Activated naive CD8-positive, alpha-beta T cell treated with anti-CD3 and anti-CD28 coated beads for 36 hours (primary cell): ENCODE measurements around the gene TOP3B. TPM values are rescaled to one million over a fixed set of nuclear protein-coding genes. Genes with fewer than 3 reads are reported as not detected.

Experiments
- DNase-seq: peaks from one replicate; pipeline ENCODE4 v3.0.0; 2021
- H3K27ac Mint-ChIP-seq: one replicate; pipeline ENCODE4 v1.8.0; 2022; ENCODE audit warnings: mild to moderate bottlenecking, moderate library complexity, mixed read lengths
- H3K27me3 Mint-ChIP-seq: one replicate; pipeline ENCODE4 v1.8.0; 2022; ENCODE audit warnings: mild to moderate bottlenecking, mixed read lengths
- H3K36me3 Mint-ChIP-seq: one replicate; pipeline ENCODE4 v1.8.0; 2021; ENCODE audit warnings: mild to moderate bottlenecking, mixed read lengths
- H3K4me1 Mint-ChIP-seq: one replicate; pipeline ENCODE4 v1.8.0; 2021; ENCODE audit warnings: mixed read lengths
- H3K4me3 Mint-ChIP-seq: one replicate; pipeline ENCODE4 v1.8.0; 2022; ENCODE audit warnings: mild to moderate bottlenecking, moderate library complexity, mixed read lengths
- H3K9me3 Mint-ChIP-seq: one replicate; pipeline ENCODE4 v1.8.0; 2022; ENCODE audit warnings: mixed read lengths
- total RNA-seq, 2 experiments: library from RNA; stranded (reverse); gene quantifications; one replicate each; pipeline ENCODE4 v1.2.3, GENCODE V29; 2021

The TOP3B gene
- total RNA-seq, 2 experiments from 2014 or later, result 31.3 to 36.7 TPM

DNA sequence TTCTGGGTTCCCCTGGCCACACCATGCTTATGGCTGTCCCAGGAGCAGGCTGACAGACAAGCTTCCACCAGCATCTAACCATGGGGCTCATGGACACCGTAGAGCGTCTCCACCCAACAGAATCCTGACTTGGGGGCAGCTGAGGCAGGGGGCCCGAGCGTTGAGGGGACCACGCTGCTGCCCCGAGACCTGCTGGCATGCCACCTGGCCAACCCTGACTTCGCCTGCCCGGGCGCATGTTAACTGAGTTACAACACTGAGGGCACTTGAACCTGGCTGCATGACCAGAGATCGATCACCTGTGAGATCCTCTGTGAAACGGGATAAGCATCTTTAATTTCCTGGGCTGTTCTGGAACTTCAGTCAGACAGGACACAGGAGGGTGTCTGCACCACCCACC, 43.7 kb downstream of the TOP3B start:
- Mint-ChIP-seq H3K27ac (peak overlapping the region; percentile 89), H3K4me1 (peaks cover 31% of the 10 kb centered on the region), H3K27me3 (no peaks in the 10 kb centered on the region), H3K36me3 (peaks cover 8% of the 10 kb centered on the region), H3K4me3 (peak overlapping the region; percentile 18), H3K9me3 (no peaks in the 10 kb centered on the region)
- no peak for DNase-seq

DNA sequence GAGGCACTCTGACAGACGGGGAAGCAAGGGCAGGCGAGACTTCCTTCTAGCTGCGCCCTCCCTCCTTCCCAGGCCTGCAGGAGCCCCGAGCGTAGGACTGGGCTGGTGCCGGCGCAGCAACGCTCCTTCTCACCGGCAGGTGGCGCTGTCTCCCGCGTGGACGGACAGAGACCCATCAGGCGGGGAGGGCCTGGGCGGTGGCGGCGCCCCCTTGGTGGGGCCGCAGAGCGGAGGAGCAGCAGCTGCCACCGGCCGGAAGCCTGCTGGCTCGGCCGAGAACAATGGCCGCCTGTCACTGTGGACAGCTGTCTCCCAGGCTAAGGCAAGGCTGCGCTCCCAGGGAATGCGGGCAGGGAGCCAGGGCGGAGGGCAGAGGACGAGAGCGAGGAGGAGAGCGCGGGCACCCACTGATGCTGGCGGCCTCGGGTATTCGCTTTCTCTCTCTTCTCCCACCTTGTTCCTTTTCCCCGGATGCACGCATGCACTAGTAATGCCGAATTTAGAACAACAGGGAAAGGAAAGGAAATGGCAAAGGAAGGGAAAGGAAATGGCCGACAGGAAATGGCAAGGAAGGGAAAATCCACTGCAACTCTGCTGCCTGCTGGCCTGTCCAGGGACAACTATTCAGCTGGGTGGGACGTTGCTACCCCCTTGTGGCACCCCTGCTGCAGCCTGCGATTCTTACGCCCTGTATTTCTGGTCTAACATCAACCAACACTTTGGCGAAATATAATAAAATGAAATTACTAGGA, 44.3 kb downstream of the TOP3B start:
- H3K36me3 Mint-ChIP-seq, result peaks cover 8% of the 10 kb centered on the region
- peak; percentile 90 for DNase-seq
- H3K27ac Mint-ChIP-seq, result peak overlapping the region; percentile 89
- H3K27me3 Mint-ChIP-seq, result no peaks in the 10 kb centered on the region
- peak overlapping the region; percentile 81 for H3K4me3 Mint-ChIP-seq
- no peaks in the 10 kb centered on the region for H3K9me3 Mint-ChIP-seq
- peaks cover 31% of the 10 kb centered on the region for H3K4me1 Mint-ChIP-seq

DNA sequence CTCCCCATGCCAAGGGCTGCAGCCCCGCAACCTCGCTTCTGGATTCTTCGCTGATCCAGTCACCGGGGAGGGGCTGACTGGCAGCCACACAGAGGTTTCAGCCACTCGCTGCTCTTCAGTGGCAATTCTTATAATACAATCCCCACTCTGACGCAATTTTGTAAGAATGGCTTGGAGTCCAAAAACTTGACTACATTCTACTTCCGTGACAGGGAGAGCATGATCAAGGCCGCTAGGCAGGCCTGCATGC, 44.8 kb downstream of the TOP3B start:
- Mint-ChIP-seq H3K36me3 (peaks cover 8% of the 10 kb centered on the region), H3K4me3 (peak overlapping the region; percentile 81), H3K4me1 (peaks cover 30% of the 10 kb centered on the region), H3K27me3 (no peaks in the 10 kb centered on the region), H3K9me3 (no peaks in the 10 kb centered on the region), H3K27ac (peak overlapping the region; percentile 89)
- no peak for DNase-seq

DNA sequence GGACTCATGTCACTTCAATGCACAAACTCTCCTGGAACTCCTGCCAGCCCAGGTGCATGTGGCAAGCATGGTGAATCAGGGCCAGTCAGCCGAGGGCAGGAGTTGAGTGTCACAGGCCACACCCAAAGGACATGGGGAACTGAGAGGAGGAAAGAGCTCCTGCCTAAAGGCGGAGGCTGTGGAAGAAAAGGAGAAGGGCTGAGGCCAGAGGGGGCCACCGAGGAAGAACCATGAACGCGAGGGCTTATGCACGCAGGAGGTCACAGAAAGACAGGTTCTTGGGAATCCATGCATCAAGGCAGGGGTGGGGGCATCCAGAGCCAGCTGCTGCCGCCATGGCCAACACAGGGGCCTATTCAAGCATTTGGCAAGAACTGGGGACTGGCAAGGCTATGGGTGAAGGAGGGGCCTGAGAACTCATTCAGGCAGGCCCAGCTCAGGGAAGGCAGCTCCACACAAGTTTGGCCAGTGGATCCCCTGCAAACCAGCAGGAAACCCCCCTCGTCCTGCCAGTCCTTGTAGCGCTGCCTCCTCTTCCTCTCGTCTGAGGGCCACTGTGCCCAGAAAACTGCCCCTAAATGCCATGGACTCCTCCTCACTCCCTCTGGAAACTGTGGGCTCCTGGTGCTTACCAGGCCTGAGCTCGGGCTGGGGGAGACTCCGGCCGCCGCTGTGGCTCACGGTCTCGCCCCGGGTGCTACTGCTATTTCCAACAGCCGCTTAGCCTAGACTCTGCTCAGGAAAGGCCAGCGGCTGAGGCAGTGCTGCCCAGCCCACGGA, 45.4 kb downstream of the TOP3B start:
- DNase-seq, result no peak
- H3K4me3 Mint-ChIP-seq, result no peak overlapping the region
- no peaks in the 10 kb centered on the region for H3K27me3 Mint-ChIP-seq
- H3K4me1 Mint-ChIP-seq, result peaks cover 25% of the 10 kb centered on the region
- H3K27ac Mint-ChIP-seq, result no peak overlapping the region
- H3K36me3 Mint-ChIP-seq, result peaks cover 8% of the 10 kb centered on the region
- H3K9me3 Mint-ChIP-seq, result no peaks in the 10 kb centered on the region

DNA sequence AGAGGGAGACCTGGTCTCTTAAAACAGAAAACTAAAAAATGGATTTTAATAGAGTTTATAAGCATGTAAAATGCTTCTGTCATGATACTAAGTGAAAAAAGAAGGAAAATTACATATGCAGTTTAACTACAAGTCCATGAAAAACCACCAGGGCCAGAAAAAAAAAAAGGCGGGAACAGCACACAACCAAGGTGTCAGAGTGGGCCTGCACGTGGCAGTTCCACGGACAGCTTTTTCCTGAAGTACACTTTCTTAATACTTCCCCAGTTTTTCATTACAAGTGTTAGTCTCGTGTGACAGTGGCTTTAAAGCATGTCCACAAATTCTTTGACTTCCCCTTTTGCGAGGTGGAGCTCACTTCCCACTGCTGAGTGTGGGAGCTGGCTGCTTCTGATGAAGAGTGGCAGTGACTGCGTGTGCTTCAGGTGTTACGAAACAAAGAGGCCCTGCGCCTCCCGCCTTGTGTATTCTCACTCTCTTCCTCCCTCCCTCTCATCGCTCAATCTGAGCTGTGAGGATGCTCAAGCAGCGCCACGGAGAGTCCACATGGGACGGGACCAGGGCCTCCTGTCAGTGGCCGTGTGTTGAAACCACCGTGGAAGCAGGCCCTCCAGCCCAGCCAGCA, 46.3 kb downstream of the TOP3B start:
- peaks cover 4% of the 10 kb centered on the region for H3K36me3 Mint-ChIP-seq
- peaks cover 17% of the 10 kb centered on the region for H3K4me1 Mint-ChIP-seq
- H3K27ac Mint-ChIP-seq, result no peak overlapping the region
- no peaks in the 10 kb centered on the region for H3K9me3 Mint-ChIP-seq
- H3K4me3 Mint-ChIP-seq, result no peak overlapping the region
- H3K27me3 Mint-ChIP-seq, result no peaks in the 10 kb centered on the region
- no peak for DNase-seq

DNA sequence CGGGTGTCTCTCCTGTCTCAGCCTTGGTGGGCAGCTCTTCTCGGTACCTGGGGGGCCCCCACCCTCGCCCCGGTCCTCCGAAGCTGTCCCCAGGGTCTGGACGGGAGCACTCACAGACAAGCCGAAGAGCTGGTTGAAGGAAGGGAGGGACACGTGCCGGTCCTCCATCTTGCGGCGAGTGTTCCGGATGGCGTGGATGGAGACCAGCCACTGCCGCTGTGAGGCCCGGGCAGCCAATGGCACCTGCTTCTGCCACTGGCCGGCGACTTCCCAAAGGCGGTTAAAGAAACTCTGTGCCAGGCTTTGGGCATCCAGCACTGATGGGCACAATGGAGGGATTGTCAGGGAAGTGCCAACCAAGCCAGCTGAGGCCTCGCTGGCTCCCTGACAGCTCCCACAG, 48.7 kb downstream of the TOP3B start:
- Mint-ChIP-seq H3K4me1 (peaks cover 11% of the 10 kb centered on the region), H3K27ac (no peak overlapping the region), H3K9me3 (no peaks in the 10 kb centered on the region), H3K4me3 (no peak overlapping the region), H3K36me3 (peaks cover 5% of the 10 kb centered on the region), H3K27me3 (no peaks in the 10 kb centered on the region)
- DNase-seq, result no peak

DNA sequence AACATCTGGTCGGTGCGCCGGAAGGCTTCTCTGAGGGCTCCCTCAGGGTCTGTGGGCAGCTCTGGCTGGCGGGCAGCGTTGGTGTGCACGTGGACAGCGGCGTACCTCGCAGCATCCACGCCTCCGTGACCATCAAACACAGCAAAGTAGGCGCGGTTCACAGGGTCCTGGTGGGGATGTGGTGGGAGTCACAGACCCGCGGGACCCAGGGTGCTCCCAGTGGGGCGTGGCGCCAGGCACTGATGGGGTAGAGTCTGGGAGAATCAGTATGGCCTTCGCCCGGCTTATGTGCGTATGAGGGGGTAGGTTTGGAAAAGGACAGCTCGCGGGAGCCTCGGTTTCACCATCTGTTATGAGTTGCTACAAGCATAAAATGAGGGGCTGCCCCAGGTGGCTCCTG, 49.2 kb downstream of the TOP3B start:
- no peaks in the 10 kb centered on the region for H3K27me3 Mint-ChIP-seq
- peaks cover 7% of the 10 kb centered on the region for H3K4me1 Mint-ChIP-seq
- DNase-seq, result no peak
- peaks cover 5% of the 10 kb centered on the region for H3K36me3 Mint-ChIP-seq
- no peak overlapping the region for H3K4me3 Mint-ChIP-seq
- no peak overlapping the region for H3K27ac Mint-ChIP-seq
- no peaks in the 10 kb centered on the region for H3K9me3 Mint-ChIP-seq

DNA sequence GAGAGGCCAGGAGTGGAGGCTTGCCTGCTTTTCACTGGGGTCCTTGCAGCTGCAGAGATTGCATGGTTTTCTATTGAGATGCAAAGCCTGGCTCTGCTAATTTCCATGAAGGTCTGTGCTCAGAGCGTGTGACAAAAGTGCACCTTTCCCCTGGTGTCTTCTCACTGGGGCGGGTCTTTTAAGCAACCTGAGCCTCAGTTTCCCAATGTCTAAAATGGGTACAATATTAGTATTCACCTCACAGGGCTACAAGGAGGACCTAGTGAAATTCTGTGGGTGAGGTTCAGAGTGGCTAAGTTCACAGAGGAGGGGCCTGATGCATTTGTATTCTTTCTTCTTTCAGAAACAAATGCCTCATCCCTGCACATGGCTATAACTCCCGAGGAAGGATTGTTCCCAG, 50.2 kb downstream of the TOP3B start:
- H3K4me3 Mint-ChIP-seq, result no peak overlapping the region
- no peak overlapping the region for H3K27ac Mint-ChIP-seq
- no peak for DNase-seq

DNA sequence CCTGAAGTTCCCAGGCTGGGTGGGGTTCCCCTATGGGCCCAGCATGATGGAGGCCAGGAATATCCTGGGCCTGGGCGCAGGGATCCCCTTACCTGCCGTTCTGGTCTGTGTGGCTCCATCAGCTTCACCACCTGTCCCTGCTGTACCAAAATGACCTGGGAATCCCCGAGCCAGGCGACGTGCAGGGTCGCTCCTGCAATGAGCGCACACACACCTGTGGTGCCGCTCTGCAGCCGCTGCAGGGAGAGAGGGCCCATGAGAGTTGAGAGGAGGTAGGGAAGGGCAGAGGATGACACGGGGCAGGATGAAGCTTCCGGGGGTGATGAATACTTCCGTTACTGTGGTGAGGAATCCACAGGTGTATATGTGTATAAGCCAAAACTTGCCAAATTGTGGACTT, 51.5 kb downstream of the TOP3B start:
- H3K27ac Mint-ChIP-seq, result no peak overlapping the region
- H3K4me1 Mint-ChIP-seq, result no peaks in the 10 kb centered on the region
- H3K9me3 Mint-ChIP-seq, result no peaks in the 10 kb centered on the region
- H3K27me3 Mint-ChIP-seq, result no peaks in the 10 kb centered on the region
- DNase-seq, result no peak
- no peak overlapping the region for H3K4me3 Mint-ChIP-seq
- peaks cover 4% of the 10 kb centered on the region for H3K36me3 Mint-ChIP-seq

More for the DNA sequence above, 50.2 kb downstream of the TOP3B start:
- H3K27me3 Mint-ChIP-seq, result no peaks in the 10 kb centered on the region
- peaks cover 5% of the 10 kb centered on the region for H3K36me3 Mint-ChIP-seq
- no peaks in the 10 kb centered on the region for H3K4me1 Mint-ChIP-seq
- H3K9me3 Mint-ChIP-seq, result no peaks in the 10 kb centered on the region

DNA sequence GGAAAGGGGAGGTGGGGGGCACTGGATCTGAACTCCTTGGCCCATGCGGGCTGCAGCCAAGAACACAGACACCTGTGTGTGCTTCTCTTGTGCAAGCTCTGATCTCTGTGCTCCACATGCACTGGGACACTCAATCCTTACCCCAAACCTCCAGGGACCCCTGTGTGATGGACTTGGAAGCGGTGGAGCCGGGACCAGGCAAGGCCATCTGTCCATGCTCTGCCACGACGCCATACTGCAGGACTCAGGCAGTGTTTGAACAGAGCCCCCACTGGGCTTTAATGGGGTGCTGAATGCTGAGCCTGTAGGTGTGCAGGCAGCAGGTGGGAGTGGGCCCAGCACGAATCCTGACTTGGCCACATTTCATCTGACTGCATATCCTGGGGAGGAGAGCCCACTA, 53.3 kb downstream of the TOP3B start:
- H3K36me3 Mint-ChIP-seq, result peaks cover 4% of the 10 kb centered on the region
- no peaks in the 10 kb centered on the region for H3K9me3 Mint-ChIP-seq
- no peak overlapping the region for H3K27ac Mint-ChIP-seq
- H3K4me3 Mint-ChIP-seq, result no peak overlapping the region
- no peak for DNase-seq
- no peaks in the 10 kb centered on the region for H3K27me3 Mint-ChIP-seq
- H3K4me1 Mint-ChIP-seq, result no peaks in the 10 kb centered on the region

DNA sequence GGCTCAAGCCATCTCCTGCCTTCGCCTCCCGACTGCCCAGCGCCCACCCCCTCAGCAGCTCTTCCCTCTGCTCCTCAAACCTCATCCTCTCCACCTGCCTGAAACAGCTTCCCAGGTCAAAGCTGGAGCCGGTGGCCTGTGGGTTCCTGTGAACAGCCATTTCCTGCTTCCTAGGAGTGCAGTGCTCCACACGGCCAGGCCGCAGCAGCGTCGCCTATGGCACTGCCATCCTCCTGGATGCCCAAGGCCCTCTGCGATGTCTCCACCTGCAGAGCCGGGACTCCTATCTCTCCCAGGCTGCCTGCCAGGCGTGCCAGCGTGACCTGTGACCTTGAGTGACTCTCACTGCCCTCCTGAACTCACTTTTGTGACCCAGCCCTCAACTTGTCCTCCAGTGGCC, 54.5 kb downstream of the TOP3B start:
- Mint-ChIP-seq H3K27ac (no peak overlapping the region), H3K9me3 (no peaks in the 10 kb centered on the region), H3K36me3 (peaks cover 4% of the 10 kb centered on the region), H3K4me3 (no peak overlapping the region), H3K4me1 (no peaks in the 10 kb centered on the region), H3K27me3 (no peaks in the 10 kb centered on the region)
- no peak for DNase-seq

DNA sequence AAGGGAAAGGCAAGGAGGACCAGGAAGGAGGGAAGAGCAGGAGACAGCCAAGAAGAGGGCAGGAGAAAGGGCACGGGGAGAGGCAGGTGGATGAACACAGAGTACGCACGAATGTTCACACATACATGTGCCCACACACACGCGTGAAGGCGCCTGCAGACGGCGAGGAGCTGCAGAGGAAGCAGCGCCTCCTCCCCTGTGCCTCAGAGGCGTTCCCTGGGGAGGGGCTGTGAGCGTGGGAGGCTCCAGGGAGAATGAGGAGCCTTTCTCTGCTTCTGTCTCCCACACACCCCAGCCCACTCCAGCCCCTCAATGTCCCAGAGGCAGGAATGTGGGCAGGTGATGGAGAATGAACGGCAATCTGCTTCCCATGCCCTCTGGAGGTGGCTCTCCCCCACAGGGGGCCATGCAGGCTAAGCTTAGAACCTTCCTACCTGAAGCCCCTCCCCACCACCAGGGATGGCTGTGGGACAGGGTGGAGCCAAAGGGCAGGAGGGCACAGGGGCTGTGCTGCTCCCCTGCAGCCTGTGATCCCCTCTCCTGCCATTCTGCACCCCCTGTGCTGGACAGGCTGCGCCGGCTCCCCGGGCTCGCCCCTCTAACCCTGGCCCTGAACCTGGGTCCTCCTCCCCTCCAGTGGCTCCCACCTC, 55.3 kb downstream of the TOP3B start:
- Mint-ChIP-seq H3K36me3 (peaks cover 4% of the 10 kb centered on the region), H3K27ac (no peak overlapping the region), H3K27me3 (no peaks in the 10 kb centered on the region), H3K4me3 (no peak overlapping the region), H3K4me1 (no peaks in the 10 kb centered on the region), H3K9me3 (no peaks in the 10 kb centered on the region)
- DNase-seq, result no peak

DNA sequence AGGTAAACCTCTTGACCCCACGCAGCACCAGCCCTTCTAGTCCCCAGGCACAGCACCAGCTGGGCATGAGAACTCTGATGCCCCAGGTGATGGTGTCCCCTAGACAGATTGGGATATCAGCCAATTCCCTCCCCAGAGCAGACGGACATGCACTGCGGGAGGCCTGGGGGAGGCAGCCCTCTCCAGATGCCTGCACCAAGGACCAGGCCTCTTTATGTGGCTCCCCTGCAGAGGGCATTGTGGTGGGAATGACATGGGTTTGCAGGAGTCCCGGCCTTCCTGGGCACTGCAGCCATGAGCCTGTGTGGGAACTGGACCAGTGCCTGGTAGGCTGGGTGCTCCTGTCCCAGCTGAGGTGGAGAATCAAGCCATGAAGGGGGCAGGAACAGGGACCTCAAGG, 55.9 kb downstream of the TOP3B start:
- Mint-ChIP-seq H3K36me3 (peaks cover 4% of the 10 kb centered on the region), H3K27me3 (no peaks in the 10 kb centered on the region), H3K27ac (no peak overlapping the region), H3K4me3 (no peak overlapping the region), H3K4me1 (no peaks in the 10 kb centered on the region), H3K9me3 (no peaks in the 10 kb centered on the region)
- DNase-seq, result no peak

DNA sequence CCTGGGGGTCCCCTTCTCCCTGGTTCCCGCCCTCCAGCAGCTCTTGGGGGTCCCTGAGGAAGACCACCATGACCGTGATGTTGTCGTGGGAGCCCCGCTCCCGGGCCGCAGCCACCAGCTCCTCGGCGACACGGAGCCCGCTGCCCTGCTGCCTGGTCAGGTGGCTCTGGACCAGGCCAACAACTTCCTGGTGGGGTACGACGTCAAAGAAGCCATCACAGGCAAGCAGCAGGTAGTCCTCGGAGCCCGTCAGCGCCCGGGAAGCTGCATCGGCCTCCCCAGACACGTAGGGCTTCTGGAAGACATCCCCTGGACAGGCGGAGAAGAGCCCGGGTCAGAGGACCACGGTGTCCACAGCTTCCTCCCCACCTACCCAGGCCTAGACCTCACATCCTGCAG, 59.4 kb downstream of the TOP3B start:
- Mint-ChIP-seq H3K4me3 (no peak overlapping the region), H3K36me3 (no peaks in the 10 kb centered on the region), H3K4me1 (no peaks in the 10 kb centered on the region), H3K9me3 (no peaks in the 10 kb centered on the region), H3K27me3 (no peaks in the 10 kb centered on the region), H3K27ac (no peak overlapping the region)
- no peak for DNase-seq

DNA sequence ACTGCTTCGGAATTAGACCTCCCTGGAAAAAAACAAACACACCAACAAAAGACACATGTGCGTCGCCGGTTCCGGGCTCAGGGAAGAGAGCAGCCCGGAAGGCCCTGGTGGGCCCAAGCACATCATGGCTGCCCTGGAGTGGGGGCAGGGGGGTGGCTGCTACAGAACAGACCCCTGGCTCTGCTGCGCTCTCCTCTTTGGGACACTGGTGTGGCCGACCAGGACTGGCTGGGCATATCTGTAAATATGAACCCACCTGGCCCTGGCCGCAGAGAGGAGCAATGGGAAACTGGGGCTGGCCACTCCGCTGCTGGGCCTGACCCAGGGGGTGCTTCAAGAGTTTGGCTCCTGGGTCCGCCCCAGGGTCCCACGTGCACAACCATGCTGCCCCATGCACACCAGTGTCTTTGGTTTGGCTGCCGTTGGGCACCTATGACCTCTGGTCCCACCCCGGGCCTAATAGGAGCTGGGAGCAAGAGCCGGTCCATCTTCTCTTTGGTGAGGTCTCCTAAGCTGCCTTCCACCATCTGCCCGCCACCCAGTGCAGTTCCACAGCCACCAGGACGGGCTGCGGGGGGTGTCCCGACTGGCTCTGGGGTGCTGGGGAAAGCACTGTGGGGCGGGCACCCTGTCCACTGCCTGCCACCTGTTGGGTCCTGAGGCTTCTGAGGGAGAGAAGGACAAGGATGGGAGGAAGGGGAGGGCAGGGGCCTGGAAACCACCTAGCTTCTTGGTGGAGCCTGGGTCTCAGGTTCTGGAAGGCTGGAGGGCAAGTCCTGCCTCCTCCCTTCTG, 60.0 kb downstream of the TOP3B start:
- H3K36me3 Mint-ChIP-seq, result no peaks in the 10 kb centered on the region
- H3K9me3 Mint-ChIP-seq, result no peaks in the 10 kb centered on the region
- no peaks in the 10 kb centered on the region for H3K27me3 Mint-ChIP-seq
- H3K27ac Mint-ChIP-seq, result no peak overlapping the region
- H3K4me1 Mint-ChIP-seq, result no peaks in the 10 kb centered on the region
- no peak for DNase-seq
- no peak overlapping the region for H3K4me3 Mint-ChIP-seq
